Fibroblast of skin of abdomen (primary cell): ENCODE results near the gene ALDH3B2. TPM values are rescaled to one million over a fixed set of nuclear protein-coding genes. Genes with fewer than 3 reads are reported as not detected.
"Not testable (repeated sequence)": the region's sequence is repeated elsewhere in the genome, so short reads cannot be mapped to it uniquely, and the experiment has no call there.

Experiments used
- DNase-seq: peaks from one replicate; pipeline ENCODE4 v3.0.0-alpha.2; 2013
- polyA plus RNA-seq, 2 experiments: library from polyadenylated mRNA; unstranded; fragments of 120-200 nt; gene quantifications; one replicate each; pipeline ENCODE4 v1.2.1, GENCODE V29; 2013; ENCODE audit not compliant: insufficient read length in 2 of 2

The ALDH3B2 gene, protein sequence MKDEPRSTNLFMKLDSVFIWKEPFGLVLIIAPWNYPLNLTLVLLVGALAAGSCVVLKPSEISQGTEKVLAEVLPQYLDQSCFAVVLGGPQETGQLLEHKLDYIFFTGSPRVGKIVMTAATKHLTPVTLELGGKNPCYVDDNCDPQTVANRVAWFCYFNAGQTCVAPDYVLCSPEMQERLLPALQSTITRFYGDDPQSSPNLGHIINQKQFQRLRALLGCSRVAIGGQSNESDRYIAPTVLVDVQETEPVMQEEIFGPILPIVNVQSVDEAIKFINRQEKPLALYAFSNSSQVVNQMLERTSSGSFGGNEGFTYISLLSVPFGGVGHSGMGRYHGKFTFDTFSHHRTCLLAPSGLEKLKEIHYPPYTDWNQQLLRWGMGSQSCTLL
- polyA plus RNA-seq (2013, experiment 1 of 2; ENCODE audit: insufficient read length), result not detected
- not detected for polyA plus RNA-seq (2013, experiment 2 of 2; ENCODE audit: insufficient read length)

- DNase-seq, result no peak
Measured at GRCh38 chr11:67674442-67674871, at the start of gene ALDH3B2. Gene ALDH3B2 (minus strand): TSS chr11:67674623. CDS start chr11:67666935, 7,688 bp downstream.

GRCh38 chr11:67723036-67723435, 48.6 kb upstream of the ALDH3B2 start:
- DNase-seq, result not testable (repeated sequence)

DNA sequence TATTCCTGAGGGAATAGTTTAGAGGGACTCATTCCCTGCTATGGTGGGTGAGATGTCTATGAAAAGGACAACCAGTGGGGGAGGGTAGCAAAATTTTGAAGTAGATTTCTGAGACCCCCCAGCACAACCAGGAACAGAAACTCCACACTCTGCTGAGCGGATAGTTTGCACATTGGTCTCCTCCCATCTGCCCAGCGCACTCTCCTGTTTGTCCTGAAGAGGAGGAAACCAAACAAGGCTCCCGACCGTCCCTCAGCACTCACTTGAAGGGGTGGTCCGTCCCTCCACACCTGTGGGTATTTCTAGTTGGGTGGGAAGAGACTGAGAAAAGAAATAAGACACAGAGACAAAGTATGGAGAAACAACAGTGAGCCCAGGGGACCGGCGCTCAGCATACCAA, 41.8 kb upstream of the ALDH3B2 start:
- not testable (repeated sequence) for DNase-seq

GRCh38 chr11:67715801-67716200, 41.4 kb upstream of the ALDH3B2 start:
- not testable (repeated sequence) for DNase-seq

DNA sequence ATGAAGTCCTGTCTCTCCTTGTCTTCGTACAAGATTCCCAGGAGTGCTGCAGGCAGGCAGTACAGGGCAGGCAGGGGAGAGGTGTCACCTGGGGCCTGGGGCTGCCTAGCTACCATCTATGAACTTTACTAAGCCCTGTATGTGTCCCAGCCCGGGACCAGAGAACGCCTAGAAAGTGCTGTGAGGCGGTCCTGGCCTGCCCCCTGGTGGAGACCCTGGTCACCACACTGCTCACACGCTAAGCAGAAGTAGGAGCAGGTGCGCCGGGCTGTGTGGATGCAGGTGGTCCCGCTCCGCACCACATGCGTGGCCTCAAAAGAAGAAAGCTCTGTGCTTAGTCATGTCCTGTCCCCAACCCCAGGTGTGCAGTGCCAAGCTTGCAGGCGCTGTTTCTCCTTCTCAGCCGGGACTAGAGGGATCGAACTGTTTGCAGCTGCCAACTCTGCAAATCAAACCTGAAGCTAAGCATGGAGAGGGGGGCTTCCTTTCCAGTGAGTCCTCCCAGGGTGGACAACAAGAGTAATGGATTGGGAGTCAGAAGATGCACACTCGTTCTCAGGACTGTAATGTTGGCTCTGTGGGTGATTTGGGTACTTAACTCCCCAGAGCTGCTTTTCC, 39.6 kb upstream of the ALDH3B2 start:
- not testable (repeated sequence) for DNase-seq

DNA sequence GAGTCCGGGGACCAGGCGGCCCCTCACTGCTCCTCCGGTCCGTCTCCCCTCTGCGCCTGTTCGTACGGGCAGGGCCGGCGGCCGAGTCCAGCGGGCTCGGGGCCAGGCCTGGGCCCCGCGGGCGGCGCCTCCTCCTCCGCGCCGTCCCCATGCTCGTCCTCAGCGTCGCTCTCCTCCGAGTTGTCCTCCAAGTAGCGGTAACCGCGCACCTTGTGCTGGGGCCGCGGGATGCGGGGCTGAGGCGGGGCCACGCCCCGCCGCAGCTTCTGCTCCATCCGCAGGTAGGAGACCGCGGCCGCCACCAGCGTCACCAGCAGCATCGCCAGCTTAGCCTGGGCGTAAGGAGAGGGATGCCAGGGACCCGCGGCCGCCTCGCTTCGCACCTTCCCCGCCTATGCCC, 37.3 kb upstream of the ALDH3B2 start:
- DNase-seq, result not testable (repeated sequence)

DNA sequence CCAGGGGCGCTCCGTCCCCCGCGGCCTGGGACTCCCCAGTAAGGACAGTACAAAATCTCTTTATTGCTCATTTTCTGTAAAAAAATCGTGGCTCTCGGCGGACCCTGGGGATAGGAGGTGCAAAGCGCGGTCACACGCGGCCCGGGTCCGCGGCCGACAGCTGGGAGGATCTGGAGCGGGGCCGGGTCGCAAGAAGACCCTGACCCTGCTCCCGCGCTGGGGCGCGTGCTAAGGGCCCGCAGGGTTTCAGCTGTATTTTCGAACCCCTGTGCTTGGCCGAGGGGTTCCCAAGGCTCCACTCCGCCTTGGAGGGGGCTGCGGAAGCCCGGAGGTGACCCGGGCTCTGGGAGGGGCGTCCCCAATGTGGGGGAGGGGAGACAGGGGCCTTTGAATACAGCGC, 36.8 kb upstream of the ALDH3B2 start:
- DNase-seq, result not testable (repeated sequence)

DNA sequence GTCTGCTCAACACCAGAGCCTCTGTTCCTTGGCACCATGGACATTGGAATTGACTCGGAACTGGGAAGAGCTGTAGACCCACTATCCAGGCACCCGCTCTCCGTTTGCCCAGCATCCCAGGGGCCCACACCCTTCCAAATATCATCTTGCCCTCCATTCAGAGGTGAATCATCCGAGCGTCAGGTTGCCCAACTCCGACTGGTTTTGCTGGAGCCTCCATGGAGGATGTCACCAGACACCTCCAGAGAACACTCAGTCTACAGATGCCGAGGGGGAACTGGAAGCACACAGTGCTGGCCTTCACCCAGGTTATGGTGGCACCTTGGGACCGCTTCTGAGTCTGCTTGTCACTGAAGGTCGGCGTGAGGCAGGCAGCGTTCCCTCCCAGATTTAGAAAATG, 35.4 kb upstream of the ALDH3B2 start:
- not testable (repeated sequence) for DNase-seq

DNA sequence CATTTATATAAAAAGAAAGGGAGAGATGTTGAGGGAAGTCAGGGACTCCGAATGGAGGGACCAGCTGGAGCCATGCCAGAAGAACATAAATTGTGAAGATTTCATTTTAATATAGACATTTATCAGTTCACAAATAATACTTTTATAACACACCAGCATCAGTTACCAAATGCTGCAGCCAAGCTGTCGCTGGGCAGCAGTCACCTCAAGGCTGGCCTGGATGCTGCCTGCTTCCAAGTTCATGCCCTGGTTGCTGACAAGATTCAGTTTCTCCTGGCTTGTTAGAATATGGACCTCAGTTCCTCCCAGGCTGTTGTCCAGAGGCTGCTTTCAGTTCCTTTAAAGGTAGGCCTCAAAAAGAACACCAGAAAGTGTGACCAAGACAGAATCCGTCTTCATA, 30.8 kb upstream of the ALDH3B2 start:
- DNase-seq, result no peak

GRCh38 chr11:67704524-67704923, 30.1 kb upstream of the ALDH3B2 start:
- no peak for DNase-seq

DNA sequence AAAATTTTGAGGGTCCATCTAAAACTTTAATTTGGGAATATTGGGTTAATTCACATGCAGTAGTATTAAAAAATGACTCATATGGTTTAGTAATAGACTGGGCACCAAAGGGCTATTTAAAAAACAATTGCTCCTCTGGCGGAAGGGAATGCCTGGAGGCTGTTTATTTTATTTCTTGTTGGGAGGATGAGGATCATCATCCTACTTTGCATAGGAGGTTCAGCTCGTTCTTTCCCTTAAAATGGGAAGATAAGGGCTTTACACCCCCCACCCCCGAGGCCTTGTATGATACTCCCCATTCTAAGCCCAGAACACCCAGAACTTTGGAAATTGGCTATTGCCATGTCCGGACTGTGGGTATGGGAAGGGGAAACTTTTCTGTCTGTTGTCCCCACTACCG, 29.3 kb upstream of the ALDH3B2 start:
- DNase-seq, result not testable (repeated sequence)

DNA sequence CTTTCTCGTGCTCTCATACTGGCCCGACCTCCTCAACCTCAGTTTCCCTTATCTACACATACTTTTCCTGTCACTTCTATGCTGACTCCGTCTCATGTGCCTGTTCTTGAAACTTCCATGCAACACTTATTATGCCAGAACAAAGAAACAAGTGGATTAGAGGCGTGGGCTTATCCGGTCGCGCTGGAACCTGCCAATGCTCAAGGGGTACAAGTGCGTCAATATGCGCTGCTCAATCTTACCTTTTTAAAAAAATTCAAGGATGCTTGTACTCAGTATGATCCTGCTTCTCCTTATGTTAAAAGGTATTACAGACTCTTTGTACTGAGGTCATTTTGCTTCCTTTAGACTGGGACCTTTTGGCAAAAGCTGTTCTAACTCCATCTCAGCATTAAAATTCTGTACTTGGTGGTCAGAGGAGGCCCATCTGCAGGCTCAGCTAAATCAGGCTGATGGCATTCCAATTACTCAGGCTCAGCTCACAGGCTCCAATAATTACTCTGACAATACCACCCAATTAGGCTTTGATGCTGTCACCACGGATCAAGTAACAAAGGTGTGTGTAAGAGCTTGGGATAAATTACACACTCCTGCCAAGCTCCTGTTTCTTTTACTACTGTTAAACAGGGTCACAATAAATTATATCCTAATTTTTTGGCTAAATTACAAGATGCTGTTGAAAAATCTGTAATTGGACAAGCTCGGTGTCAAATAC, 26.3 kb upstream of the ALDH3B2 start:
- DNase-seq, result no peak

DNA sequence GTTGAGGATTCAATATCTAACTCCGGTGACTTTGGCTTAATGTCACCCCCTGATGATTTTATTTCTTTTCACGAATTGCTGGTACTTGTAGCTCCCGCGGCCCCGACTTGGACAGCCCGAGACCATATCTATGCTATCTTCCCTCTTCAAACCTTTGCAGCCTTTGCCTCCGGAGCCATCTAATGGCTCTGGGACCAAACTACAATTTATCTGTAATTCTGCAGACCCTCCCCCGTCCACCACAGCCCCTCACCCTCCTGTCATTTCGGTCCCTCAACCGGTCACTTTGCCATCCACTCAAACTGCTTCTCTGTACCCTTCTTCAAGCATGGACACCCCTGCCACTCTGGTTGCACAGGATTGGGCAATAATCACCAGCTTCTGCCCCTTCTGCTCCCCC, 25.7 kb upstream of the ALDH3B2 start:
- DNase-seq, result no peak

DNA sequence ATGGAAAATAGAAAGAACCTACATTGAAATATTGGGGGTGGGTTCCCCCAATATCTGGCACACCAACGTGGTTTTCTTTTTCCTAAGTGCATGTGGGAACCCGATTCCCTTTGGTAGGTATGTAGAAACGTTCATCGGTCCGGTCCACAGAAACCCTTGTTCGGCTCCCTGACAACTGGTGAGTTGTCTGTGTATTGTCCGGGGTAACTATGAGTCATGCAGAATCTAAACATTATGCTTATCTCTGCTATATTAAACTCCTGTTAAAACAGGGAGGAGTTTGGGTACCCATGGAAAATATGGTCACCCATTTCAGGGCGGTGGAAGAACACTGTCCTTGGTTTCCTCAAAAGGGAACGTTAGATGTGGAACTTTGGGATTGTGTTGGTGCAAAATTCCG, 25.1 kb upstream of the ALDH3B2 start:
- DNase-seq, result no peak

DNA sequence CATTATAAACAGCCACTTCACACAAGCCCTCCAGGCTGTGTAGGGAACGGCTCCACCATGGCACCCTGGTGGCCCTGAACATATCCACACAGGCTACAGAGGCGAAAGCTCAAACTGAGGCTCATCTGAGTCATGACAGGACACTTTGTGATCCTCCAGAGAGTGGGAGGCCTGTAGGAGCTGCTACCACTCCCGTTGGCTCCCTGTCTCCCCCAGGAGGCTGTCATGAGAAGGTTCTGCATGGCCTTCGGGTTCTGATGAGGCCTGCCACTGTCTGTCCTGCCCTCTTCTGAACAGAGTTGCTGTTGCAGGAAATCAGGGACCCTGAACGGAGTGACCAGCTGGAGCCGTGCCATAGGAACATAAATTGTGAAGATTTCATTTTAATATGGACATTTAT, 23.8 kb upstream of the ALDH3B2 start:
- no peak for DNase-seq

DNA sequence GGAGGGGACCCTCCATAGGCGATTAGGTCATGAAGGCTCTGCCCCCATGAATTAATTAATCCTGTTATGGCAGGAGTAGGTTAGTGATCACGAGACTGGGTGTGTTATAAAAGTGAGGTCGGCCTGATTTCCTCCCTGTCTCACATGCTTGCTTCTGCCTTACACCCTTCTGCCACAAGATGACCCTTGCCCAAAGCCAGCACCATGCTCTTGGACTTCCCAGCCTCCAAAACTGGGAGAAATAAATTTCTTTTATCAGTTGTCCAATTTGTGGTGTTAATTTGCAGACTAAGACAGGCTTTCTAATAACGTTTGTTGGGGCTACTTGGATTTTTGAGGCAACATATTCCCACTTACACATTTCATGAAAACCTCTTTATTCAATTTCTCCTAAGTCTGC, 23.4 kb upstream of the ALDH3B2 start:
- no peak for DNase-seq

DNA sequence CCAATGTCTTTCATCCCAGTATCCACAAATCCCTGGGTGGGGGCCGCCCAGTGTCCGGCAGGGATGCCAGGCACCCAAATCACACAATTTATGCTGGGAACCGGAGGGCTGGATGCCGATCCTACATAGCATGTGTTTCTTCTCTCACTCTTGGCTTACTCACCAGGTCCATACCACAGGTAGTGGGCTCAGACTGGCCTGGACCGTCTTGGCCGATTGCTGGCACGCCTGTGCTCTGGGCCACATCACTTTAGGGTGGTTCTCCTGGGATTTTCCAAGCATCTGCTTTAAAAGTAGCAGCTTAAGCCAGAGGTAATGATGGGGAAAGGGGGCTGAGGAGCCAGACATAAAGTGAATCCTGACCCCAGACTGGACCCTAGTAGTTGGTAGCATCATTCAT, 22.6 kb upstream of the ALDH3B2 start:
- no peak for DNase-seq

DNA sequence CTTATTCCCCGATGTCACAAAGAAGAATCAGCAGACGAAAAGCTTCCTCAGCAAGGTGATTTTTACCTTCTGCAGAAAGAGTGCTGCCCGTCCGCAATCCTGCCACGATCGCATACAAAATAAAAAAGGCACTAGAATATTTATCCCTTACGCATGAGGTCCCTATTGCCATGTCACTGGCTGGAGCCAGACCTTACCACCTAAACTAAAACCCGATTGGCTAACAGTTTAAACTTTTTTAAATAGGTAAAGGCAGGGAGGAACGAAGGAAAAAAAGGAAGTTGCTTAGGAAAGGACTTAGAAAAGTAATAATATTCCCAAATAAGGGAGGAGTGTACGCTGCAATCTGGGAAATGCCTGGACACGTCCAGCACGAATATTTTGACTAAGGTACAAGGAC, 21.2 kb upstream of the ALDH3B2 start:
- no peak for DNase-seq

GRCh38 chr11:67694875-67695555, 20.6 kb upstream of the ALDH3B2 start:
- DNase-seq, result no peak

- DNase-seq, result no peak
Measured at GRCh38 chr11:67691149-67691548, 16.7 kb upstream of the ALDH3B2 start.

GRCh38 chr11:67689178-67689577, 14.8 kb upstream of the ALDH3B2 start:
- DNase-seq, result no peak

GRCh38 chr11:67687986-67688385, 13.6 kb upstream of the ALDH3B2 start:
- DNase-seq, result no peak
